ENCODE results near the gene CDK14. TPM values are rescaled to one million over a fixed set of nuclear protein-coding genes. Genes with fewer than 3 reads are reported as not detected.

Gene CDK14
- total RNA-seq, 5 donors from 2014 or later (not counting 1 experiment from before 2014, with no cell fraction given), result 0.86 to 6.6 (median 1.6) TPM

DNA sequence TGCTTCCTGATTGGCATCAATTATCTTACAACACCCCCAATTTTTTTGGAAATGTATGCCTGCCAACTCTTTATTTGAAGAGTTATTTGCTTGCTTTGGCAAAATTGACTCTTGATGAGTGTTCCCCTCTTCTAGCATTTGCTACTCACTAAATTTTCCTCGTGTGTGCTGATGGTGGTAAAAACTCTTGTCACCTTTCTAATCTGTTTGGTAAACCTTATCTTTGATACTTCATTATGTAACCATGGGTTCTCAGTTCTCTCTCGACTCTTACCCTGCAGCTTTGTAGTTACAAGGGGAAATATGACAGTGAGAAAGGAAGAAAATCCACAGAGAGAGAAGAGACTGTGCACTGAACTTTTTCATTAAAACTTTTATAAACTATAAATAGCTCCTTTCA lies 102.5 kb downstream of the CDK14 start:
- H3K9me3 ChIP-seq, result no peaks in the 10 kb centered on the region
- no peaks in the 10 kb centered on the region for H3K4me1 ChIP-seq (ENCODE audit: control insufficient read depth in 1 of 2, extremely low read depth in 1 of 2, insufficient read depth in 2 of 2, low read length in 2 of 2)
- ATAC-seq (replicated peaks in 1 of 4) (no peak), DNase-seq (no peak)
- H3K27ac ChIP-seq (ENCODE audit: low read length), result no peak overlapping the region
- no CpG with 5 or more reads among the region's 2 CpGs for WGBS (ENCODE audit: insufficient coverage)
- ChIA-PET POLR2A (no interaction called here), CTCF (interaction anchor here in 1 of 2 donors (0.6 to 1.0 kb wide), 2 partner anchors 9 to 214 kb away, joined by 3 to 5 read pairs; no protein-coding TSS in a partner anchor)
- Mint-ChIP-seq H3K9me3 (peaks cover 2 to 9% (median 3%) of the 10 kb centered on the region in 3 donors), H3K36me3 (no peaks in the 10 kb centered on the region), H3K27me3 (peaks cover 0 to 5% of the 10 kb centered on the region in 2 donors), H3K4me1 (peaks cover 0 to 3% (median 0%) of the 10 kb centered on the region in 3 donors), H3K27ac (no peak overlapping the region), H3K4me3 (no peak overlapping the region)
- no peak overlapping the region for H3K4me3 ChIP-seq (ENCODE audit: control insufficient read depth in 1 of 2, extremely low read depth in 1 of 2, low read length in 1 of 2)
- no peaks in the 10 kb centered on the region for H3K27me3 ChIP-seq (replicated peaks in 1 of 2; ENCODE audit: control insufficient read depth in 2 of 2, extremely low read depth in 1 of 2, insufficient read depth in 2 of 2, low read length in 1 of 2)
- no peaks in the 10 kb centered on the region for H3K36me3 ChIP-seq (ENCODE audit: control insufficient read depth in 2 of 2, extremely low read depth in 1 of 2, insufficient read depth in 1 of 2, low read length in 1 of 2)

DNA sequence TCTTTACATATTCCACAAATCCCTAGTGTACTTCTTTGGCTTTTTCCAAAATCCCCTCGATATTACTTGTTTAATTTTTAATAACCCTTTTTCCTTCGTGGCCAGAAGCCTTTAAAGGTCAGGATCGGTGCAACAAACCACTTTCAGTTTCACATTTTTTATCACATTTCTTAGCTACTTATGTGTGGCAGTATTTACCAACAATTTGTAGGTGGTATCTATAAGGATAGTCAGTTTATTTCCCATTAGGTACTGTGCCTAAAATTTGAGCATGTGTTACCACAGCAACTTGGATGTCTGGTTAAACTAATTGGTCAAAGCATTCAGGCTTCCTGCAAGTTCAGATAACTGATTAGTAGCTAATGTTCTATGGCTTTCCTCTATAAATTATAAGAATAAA lies 104.9 kb downstream of the CDK14 start:
- H3K9me3 ChIP-seq, result no peaks in the 10 kb centered on the region
- no CpG with 5 or more reads among the region's 3 CpGs for WGBS (ENCODE audit: insufficient coverage)

DNA sequence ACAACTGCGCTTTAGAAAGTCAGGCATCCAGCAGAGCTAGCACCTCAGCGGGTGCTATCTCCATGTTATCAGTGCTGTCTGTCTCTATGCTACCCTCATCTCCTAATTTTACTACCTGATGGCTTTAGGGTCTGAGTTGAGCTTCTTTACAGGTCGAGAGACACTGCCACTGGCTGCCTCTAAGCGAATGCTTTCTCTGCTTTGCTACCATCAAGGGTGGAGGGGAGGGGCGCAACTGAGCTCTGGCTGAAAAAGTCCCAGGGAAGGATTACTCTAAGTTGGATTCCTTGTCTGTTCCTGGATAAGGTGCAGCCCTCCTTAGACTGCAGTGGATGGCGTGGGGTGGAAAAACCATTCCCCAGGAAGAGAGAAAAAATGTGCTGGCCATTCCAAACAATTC lies 105.7 kb downstream of the CDK14 start:
- CTCF ChIA-PET, result no interaction called here
- H3K36me3 Mint-ChIP-seq, result no peaks in the 10 kb centered on the region
- peaks cover 0 to 2% of the 10 kb centered on the region in 2 donors for H3K27me3 Mint-ChIP-seq
- POLR2A ChIA-PET, result no interaction called here
- 80% methylated on average over 3 of the region's 6 CpGs for WGBS (ENCODE audit: insufficient coverage)
- peaks cover 2 to 3% (median 2%) of the 10 kb centered on the region in 3 donors for H3K9me3 Mint-ChIP-seq
- Histone ChIP-seq H3K4me1 (ENCODE audit: control insufficient read depth in 1 of 2, extremely low read depth in 1 of 2, insufficient read depth in 2 of 2, low read length in 2 of 2) (no peaks in the 10 kb centered on the region), H3K36me3 (ENCODE audit: control insufficient read depth in 2 of 2, extremely low read depth in 1 of 2, insufficient read depth in 1 of 2, low read length in 1 of 2) (no peaks in the 10 kb centered on the region), H3K9me3 (no peaks in the 10 kb centered on the region), H3K27me3 (replicated peaks in 1 of 2; ENCODE audit: control insufficient read depth in 2 of 2, extremely low read depth in 1 of 2, insufficient read depth in 2 of 2, low read length in 1 of 2) (no peaks in the 10 kb centered on the region), H3K27ac (ENCODE audit: low read length) (no peak overlapping the region), H3K4me3 (ENCODE audit: control insufficient read depth in 1 of 2, extremely low read depth in 1 of 2, low read length in 1 of 2) (no peak overlapping the region)
- peaks cover 0 to 3% (median 0%) of the 10 kb centered on the region in 3 donors for H3K4me1 Mint-ChIP-seq
- ATAC-seq (replicated peaks in 1 of 4) (peak in 1 of 4 experiments; percentile 7), DNase-seq (no peak)
- no peak overlapping the region for H3K4me3 Mint-ChIP-seq
- H3K27ac Mint-ChIP-seq, result no peak overlapping the region

More for the DNA sequence above, 104.9 kb downstream of the CDK14 start:
- Histone ChIP-seq H3K36me3 (ENCODE audit: control insufficient read depth in 2 of 2, extremely low read depth in 1 of 2, insufficient read depth in 1 of 2, low read length in 1 of 2) (no peaks in the 10 kb centered on the region), H3K27ac (ENCODE audit: low read length) (no peak overlapping the region), H3K27me3 (replicated peaks in 1 of 2; ENCODE audit: control insufficient read depth in 2 of 2, extremely low read depth in 1 of 2, insufficient read depth in 2 of 2, low read length in 1 of 2) (no peaks in the 10 kb centered on the region), H3K4me1 (ENCODE audit: control insufficient read depth in 1 of 2, extremely low read depth in 1 of 2, insufficient read depth in 2 of 2, low read length in 2 of 2) (no peaks in the 10 kb centered on the region), H3K4me3 (ENCODE audit: control insufficient read depth in 1 of 2, extremely low read depth in 1 of 2, low read length in 1 of 2) (no peak overlapping the region)
- H3K4me3 Mint-ChIP-seq, result peak overlapping the region in 1 of 3 donors; percentile 34
- ChIA-PET POLR2A (no interaction called here), CTCF (no interaction called here)
- DNase-seq (no peak), ATAC-seq (replicated peaks in 1 of 4) (no peak)
- H3K9me3 Mint-ChIP-seq, result peaks cover 2 to 7% (median 3%) of the 10 kb centered on the region in 3 donors
- H3K36me3 Mint-ChIP-seq, result no peaks in the 10 kb centered on the region
- peaks cover 0 to 3% (median 0%) of the 10 kb centered on the region in 3 donors for H3K4me1 Mint-ChIP-seq
- no peak overlapping the region for H3K27ac Mint-ChIP-seq
- peaks cover 0 to 5% of the 10 kb centered on the region in 2 donors for H3K27me3 Mint-ChIP-seq

DNA sequence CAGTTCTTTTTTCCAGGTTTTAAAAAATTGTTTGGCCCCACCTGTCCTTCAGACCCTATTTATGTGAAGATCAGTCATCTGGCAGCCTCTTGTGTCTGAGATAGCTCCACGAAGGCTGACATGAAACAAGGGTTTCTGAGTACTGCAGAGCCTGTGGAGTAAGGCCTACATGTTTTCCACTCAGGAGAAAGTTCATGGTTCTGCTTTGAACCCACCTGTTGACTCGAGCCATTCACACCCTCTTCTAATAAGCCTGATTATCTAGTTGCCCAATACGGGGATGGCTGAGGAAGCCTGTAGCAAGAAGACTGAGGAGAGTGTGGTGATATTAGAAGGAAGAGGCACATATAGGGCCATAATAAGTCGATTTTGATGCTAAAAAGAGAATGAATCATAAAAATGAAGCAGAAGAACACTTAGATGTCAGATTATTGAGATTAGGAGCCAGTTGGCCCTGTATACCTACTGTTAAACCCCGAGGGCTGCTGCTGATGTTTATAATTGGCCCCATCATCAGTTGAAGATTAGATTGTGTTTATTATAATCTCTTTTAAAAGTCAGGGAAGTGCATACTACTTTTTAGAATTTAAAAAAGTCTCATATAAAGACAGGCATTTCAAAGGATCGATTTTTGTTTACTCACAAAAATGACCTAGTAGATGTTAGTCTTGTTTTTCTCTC lies 109.4 kb downstream of the CDK14 start:
- no peaks in the 10 kb centered on the region for H3K36me3 ChIP-seq (ENCODE audit: control insufficient read depth in 2 of 2, extremely low read depth in 1 of 2, insufficient read depth in 1 of 2, low read length in 1 of 2)
- H3K4me3 ChIP-seq (ENCODE audit: control insufficient read depth in 1 of 2, extremely low read depth in 1 of 2, low read length in 1 of 2), result no peak overlapping the region
- no peaks in the 10 kb centered on the region for H3K4me1 ChIP-seq (ENCODE audit: control insufficient read depth in 1 of 2, extremely low read depth in 1 of 2, insufficient read depth in 2 of 2, low read length in 2 of 2)
- no peaks in the 10 kb centered on the region for H3K9me3 ChIP-seq
- H3K36me3 Mint-ChIP-seq, result no peaks in the 10 kb centered on the region
- peaks cover 0 to 3% (median 0%) of the 10 kb centered on the region in 3 donors for H3K4me1 Mint-ChIP-seq
- H3K27me3 Mint-ChIP-seq, result no peaks in the 10 kb centered on the region
- no peak for ATAC-seq (replicated peaks in 1 of 4)
- no peak overlapping the region for H3K4me3 Mint-ChIP-seq
- WGBS (ENCODE audit: insufficient coverage), result 67% methylated on average over 1 of the region's 6 CpGs
- no peak overlapping the region for H3K27ac Mint-ChIP-seq
- H3K27ac ChIP-seq (ENCODE audit: low read length), result no peak overlapping the region
- CTCF ChIA-PET, result no interaction called here
- peaks cover 0 to 3% (median 0%) of the 10 kb centered on the region in 3 donors for H3K9me3 Mint-ChIP-seq
- H3K27me3 ChIP-seq (replicated peaks in 1 of 2; ENCODE audit: control insufficient read depth in 2 of 2, extremely low read depth in 1 of 2, insufficient read depth in 2 of 2, low read length in 1 of 2), result no peaks in the 10 kb centered on the region
- POLR2A ChIA-PET, result interaction anchor here in 1 of 2 donors (0.6 to 0.7 kb wide), 2 partner anchors 1204 to 1654 kb away, joined by 4 to 5 read pairs; no protein-coding TSS in a partner anchor
- no peak for DNase-seq

DNA sequence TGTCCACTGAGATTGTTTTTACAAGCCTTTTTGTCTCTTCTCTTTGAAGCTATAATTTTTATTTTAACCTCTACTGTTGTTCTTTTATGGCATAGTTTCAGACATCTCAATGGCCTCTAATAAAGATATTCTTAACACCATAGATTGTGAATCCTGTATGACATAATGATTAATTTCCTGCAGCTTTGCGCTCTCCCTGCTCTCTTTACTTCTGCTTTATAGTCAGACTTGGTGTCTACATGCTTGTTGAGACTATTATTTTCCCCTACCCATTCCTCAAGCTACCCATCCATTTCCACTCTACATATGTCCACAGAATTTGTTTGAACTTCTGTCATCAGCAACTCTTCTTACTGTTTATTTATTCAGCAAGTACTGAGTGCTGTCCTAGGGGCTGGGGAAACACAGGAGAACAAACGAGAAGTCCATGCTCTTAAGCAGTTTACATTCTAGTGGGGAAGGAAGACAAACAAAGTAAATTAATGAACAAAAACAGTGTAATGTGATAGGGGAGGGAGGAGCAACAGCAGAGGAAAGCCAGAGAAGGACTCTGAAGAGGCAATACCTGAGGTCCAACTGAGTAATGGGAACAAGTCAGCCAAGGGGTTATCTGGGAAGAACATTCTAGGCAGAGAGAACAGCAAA lies 110.1 kb downstream of the CDK14 start:
- Mint-ChIP-seq H3K4me1 (no peaks in the 10 kb centered on the region), H3K9me3 (peaks cover 0 to 3% (median 0%) of the 10 kb centered on the region in 3 donors), H3K4me3 (no peak overlapping the region), H3K27me3 (no peaks in the 10 kb centered on the region), H3K36me3 (no peaks in the 10 kb centered on the region), H3K27ac (no peak overlapping the region)
- Histone ChIP-seq H3K27ac (ENCODE audit: low read length) (no peak overlapping the region), H3K9me3 (no peaks in the 10 kb centered on the region), H3K4me3 (ENCODE audit: control insufficient read depth in 1 of 2, extremely low read depth in 1 of 2, low read length in 1 of 2) (no peak overlapping the region), H3K4me1 (ENCODE audit: control insufficient read depth in 1 of 2, extremely low read depth in 1 of 2, insufficient read depth in 2 of 2, low read length in 2 of 2) (no peaks in the 10 kb centered on the region), H3K36me3 (ENCODE audit: control insufficient read depth in 2 of 2, extremely low read depth in 1 of 2, insufficient read depth in 1 of 2, low read length in 1 of 2) (no peaks in the 10 kb centered on the region), H3K27me3 (replicated peaks in 1 of 2; ENCODE audit: control insufficient read depth in 2 of 2, extremely low read depth in 1 of 2, insufficient read depth in 2 of 2, low read length in 1 of 2) (no peaks in the 10 kb centered on the region)
- 49% methylated on average over 2 of the region's 2 CpGs for WGBS (ENCODE audit: insufficient coverage)
- DNase-seq (no peak), ATAC-seq (replicated peaks in 1 of 4) (no peak)
- ChIA-PET CTCF (no interaction called here), POLR2A (interaction anchor here in 1 of 2 donors (0.6 kb wide), 1 partner anchor 1203 kb away, joined by 4 read pairs; no protein-coding TSS in a partner anchor)

DNA sequence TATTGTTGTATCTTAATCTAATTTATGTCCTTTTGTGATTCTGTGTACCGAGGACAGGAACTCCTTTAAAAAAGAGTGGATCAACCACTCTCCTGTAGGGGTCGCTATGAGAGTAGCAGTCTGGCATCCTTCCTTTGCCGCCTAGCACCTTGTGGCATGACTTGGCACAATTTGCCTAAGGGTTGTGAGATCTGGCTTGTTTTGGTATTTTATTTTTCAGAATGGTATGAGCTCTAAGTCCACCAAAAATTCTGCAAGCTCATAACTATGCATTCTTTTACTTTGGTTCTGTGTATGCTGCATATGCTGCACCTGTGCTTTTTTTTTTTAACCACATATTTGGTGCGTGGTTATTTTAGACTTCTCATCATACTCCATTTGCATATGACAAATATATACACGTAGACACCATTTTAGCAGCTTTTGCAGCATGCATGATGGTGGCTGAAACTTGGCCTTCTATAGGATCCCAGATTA lies 112.8 kb downstream of the CDK14 start:
- DNase-seq, result peak in 3 of 35 experiments; percentile 1 to 7 (median 5)
- CTCF ChIA-PET, result no interaction called here
- WGBS (ENCODE audit: insufficient coverage), result 100% methylated on average over 1 of the region's 5 CpGs

More for the DNA sequence above, 112.8 kb downstream of the CDK14 start:
- POLR2A ChIA-PET, result interaction anchor here in 1 of 2 donors (0.7 kb wide), 1 partner anchor 1782 kb away, joined by 5 read pairs; no protein-coding TSS in a partner anchor
- no peaks in the 10 kb centered on the region for H3K36me3 Mint-ChIP-seq
- no peak for ATAC-seq (replicated peaks in 1 of 4)
- H3K27me3 Mint-ChIP-seq, result no peaks in the 10 kb centered on the region
- no peak overlapping the region for H3K4me3 ChIP-seq (ENCODE audit: control insufficient read depth in 1 of 2, extremely low read depth in 1 of 2, low read length in 1 of 2)
- H3K9me3 ChIP-seq, result no peaks in the 10 kb centered on the region
- H3K4me3 Mint-ChIP-seq, result no peak overlapping the region
- H3K27me3 ChIP-seq (replicated peaks in 1 of 2; ENCODE audit: control insufficient read depth in 2 of 2, extremely low read depth in 1 of 2, insufficient read depth in 2 of 2, low read length in 1 of 2), result no peaks in the 10 kb centered on the region
- no peak overlapping the region for H3K27ac Mint-ChIP-seq
- H3K27ac ChIP-seq (ENCODE audit: low read length), result no peak overlapping the region
- H3K36me3 ChIP-seq (ENCODE audit: control insufficient read depth in 2 of 2, extremely low read depth in 1 of 2, insufficient read depth in 1 of 2, low read length in 1 of 2), result no peaks in the 10 kb centered on the region
- no peaks in the 10 kb centered on the region for H3K4me1 ChIP-seq (ENCODE audit: control insufficient read depth in 1 of 2, extremely low read depth in 1 of 2, insufficient read depth in 2 of 2, low read length in 2 of 2)
- H3K4me1 Mint-ChIP-seq, result no peaks in the 10 kb centered on the region
- H3K9me3 Mint-ChIP-seq, result no peaks in the 10 kb centered on the region
